Measurements from ENCODE around the gene C20orf141. TPM values are rescaled to one million over a fixed set of nuclear protein-coding genes. Genes with fewer than 3 reads are reported as not detected.
"Not testable (repeated sequence)": the region's sequence is repeated elsewhere in the genome, so short reads cannot be mapped to it uniquely, and the experiment has no call there.

The C20orf141 gene, protein sequence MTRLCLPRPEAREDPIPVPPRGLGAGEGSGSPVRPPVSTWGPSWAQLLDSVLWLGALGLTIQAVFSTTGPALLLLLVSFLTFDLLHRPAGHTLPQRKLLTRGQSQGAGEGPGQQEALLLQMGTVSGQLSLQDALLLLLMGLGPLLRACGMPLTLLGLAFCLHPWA
- total RNA-seq (2012; rRNA removed), result not detected in 2 replicates

DNA sequence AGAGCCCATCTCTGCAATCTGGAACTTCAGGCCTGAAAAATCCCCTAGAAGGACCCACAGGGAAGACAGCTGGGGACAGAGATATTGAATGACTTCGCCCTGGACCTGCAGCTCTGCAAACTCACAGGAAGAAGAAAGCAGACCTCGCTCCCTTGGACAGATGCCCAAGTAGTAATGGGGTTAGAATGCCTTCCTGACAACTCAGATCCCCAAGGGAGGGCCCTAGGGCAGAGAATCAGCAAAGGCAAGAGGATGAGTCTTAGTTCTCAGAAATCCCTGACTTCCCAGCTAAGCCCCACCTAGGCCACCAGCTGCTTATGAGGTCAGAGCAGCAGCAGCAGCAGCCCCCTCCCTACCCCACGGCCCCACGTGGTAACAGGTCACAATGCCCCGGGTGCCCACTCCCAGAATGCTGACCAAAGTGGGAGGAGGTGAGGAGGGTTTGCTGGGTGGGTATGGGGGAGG, at the start of gene C20orf141:
C20orf141 (plus strand) TSS at position 401 of the 465 bp plus-strand sequence. CDS start 198 bp downstream, outside the sequence.
- Histone ChIP-seq H3K4me3 (ENCODE audit: low read length) (no peak within 1 kb of the TSS), H3K27me3 (ENCODE audit: control insufficient read depth, insufficient read depth, low read length) (peaks cover 10% of the 10 kb centered on the region), H3K4me1 (ENCODE audit: control insufficient read depth, insufficient read depth, low read length) (peaks cover 19% of the 10 kb centered on the region), H3K9ac (ENCODE audit: low read depth, low read length) (no peak within 1 kb of the TSS), H3K9me3 (replicated peaks; ENCODE audit: low read length) (no peaks in the 10 kb centered on the region), H3K36me3 (ENCODE audit: insufficient read depth, low read length) (no peaks in the 10 kb centered on the region), H3K4me2 (ENCODE audit: low read length) (peak within 1 kb of the TSS; percentile 54)

DNA sequence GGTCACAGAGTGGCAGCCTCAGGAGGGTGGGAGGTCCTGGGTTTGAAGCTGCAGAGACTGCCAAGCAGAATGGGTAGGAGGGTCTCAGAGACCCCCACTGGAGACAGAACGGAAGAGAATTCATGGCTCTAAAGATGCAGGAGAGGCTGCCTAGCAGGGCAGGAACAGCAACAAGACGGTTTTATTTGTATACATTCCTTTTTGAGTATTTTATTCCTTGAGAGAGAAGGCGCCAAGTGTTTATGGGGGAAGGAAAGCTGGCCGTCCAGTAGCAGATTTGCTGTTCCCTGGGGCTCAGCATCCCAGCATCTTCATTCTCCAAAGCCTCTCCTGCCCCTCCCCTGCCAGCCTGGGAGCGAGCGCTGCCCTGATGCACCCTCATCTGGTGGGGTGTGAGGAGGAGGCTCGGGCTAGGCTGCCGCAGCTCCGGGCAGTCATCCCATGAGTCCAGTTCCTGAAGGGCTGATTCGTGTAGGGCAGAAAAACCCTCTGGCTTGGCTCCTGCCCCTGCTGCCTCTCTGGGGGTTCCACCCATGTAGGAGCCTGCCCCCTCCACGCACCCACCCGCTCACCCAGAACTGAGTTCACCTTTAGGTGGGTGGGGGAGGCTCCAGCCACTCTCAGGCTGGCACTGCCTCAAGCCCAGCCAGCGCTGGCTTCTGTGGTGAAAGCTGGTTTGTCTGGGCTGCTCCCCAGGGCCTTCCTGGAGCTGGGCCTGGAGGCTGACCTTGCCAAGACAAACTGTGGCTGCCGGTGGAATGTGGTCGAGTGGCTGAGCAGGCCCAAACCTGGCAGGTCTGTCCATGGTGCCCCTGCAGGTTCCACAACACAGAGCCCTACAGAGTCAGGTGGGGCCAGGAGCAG, 46.8 kb upstream of the C20orf141 start:
- H3K9me3 ChIP-seq (replicated peaks; ENCODE audit: low read length), result no peaks in the 10 kb centered on the region
- peaks cover 67% of the 10 kb centered on the region for H3K27me3 ChIP-seq (ENCODE audit: control insufficient read depth, insufficient read depth, low read length)
- H3K9ac ChIP-seq (ENCODE audit: low read depth, low read length), result no peak overlapping the region
- no peaks in the 10 kb centered on the region for H3K36me3 ChIP-seq (ENCODE audit: insufficient read depth, low read length)
- no peak overlapping the region for H3K4me3 ChIP-seq (ENCODE audit: low read length)
- H3K4me1 ChIP-seq (ENCODE audit: control insufficient read depth, insufficient read depth, low read length), result peaks cover 13% of the 10 kb centered on the region
- H3K4me2 ChIP-seq (ENCODE audit: low read length), result peak overlapping the region; percentile 32

DNA sequence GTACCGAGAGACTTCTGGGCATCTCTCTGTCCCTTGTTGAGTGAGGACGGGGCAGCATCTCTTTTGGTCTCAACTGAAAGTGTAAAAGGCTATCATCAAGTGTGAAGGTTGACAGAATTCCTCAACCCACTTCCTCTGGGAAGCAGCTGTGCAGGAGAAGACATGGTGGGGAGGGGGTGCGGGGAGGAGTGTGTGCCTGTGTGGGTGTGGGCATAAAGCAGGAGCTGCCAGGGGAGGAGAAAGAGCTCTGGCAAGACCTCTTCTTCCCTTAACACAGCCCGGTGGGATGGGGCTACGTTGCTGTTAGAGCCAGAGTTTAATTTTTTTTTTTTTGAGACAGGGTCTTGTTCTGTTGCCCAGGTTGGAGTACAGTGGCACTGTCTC, 46.2 kb upstream of the C20orf141 start:
- Histone ChIP-seq H3K9me3 (replicated peaks; ENCODE audit: low read length) (no peaks in the 10 kb centered on the region), H3K4me1 (ENCODE audit: control insufficient read depth, insufficient read depth, low read length) (peaks cover 13% of the 10 kb centered on the region), H3K4me2 (ENCODE audit: low read length) (no peak overlapping the region), H3K4me3 (ENCODE audit: low read length) (no peak overlapping the region), H3K9ac (ENCODE audit: low read depth, low read length) (no peak overlapping the region), H3K27me3 (ENCODE audit: control insufficient read depth, insufficient read depth, low read length) (peaks cover 64% of the 10 kb centered on the region), H3K36me3 (ENCODE audit: insufficient read depth, low read length) (no peaks in the 10 kb centered on the region)

DNA sequence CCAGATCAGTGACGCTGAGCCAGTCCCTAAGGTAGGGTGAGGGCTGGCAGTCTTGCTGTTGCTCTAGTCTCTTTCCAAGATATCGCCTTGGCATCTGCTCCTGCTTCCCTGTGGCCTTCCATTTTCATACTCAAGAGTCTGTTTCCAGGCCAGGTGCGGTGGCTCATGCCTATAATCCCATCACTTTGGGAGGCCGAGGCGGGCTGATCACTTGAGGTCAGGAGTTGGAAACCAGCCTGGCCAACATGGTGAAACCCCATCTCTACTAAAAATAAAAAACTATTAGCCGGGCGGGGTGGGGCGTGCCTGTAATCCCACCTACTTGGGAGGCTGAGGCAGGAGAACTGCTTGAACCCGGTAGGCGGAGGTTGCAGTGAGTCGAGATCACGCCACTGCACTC, 44.7 kb upstream of the C20orf141 start:
- H3K36me3 ChIP-seq (ENCODE audit: insufficient read depth, low read length); H3K9ac ChIP-seq (ENCODE audit: low read depth, low read length); H3K4me2 ChIP-seq (ENCODE audit: low read length); H3K4me3 ChIP-seq (ENCODE audit: low read length); H3K9me3 ChIP-seq (replicated peaks; ENCODE audit: low read length): not testable (repeated sequence)
- Histone ChIP-seq H3K27me3 (ENCODE audit: control insufficient read depth, insufficient read depth, low read length) (peaks cover 56% of the 10 kb centered on the region), H3K4me1 (ENCODE audit: control insufficient read depth, insufficient read depth, low read length) (peaks cover 13% of the 10 kb centered on the region)

DNA sequence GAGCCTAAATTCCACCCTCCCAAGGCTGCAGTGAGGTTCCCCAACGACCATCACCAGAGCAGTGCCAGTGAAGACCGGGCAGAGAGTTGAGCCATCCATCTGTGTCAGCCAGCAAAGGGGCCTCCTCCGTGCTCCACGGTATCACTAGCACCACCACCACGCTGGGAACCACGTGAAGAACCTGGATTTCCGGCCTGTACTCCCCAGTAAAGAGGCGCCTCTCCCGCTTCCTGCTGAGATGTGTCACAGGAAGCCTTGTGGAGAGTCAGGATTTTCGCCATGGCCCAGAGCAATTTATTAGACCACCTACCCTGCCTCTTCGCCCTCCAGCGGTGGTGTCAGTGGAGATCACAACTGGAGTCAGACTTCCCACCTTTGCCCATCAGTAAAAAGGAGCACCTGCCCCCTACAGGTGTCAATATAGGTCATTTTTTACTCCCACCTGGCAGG, 43.1 kb upstream of the C20orf141 start:
- H3K4me2 ChIP-seq (ENCODE audit: low read length), result no peak overlapping the region
- no peak overlapping the region for H3K9ac ChIP-seq (ENCODE audit: low read depth, low read length)
- no peaks in the 10 kb centered on the region for H3K36me3 ChIP-seq (ENCODE audit: insufficient read depth, low read length)
- H3K27me3 ChIP-seq (ENCODE audit: control insufficient read depth, insufficient read depth, low read length), result peaks cover 55% of the 10 kb centered on the region
- H3K4me3 ChIP-seq (ENCODE audit: low read length), result no peak overlapping the region
- H3K4me1 ChIP-seq (ENCODE audit: control insufficient read depth, insufficient read depth, low read length), result peaks cover 13% of the 10 kb centered on the region
- H3K9me3 ChIP-seq (replicated peaks; ENCODE audit: low read length), result no peaks in the 10 kb centered on the region

DNA sequence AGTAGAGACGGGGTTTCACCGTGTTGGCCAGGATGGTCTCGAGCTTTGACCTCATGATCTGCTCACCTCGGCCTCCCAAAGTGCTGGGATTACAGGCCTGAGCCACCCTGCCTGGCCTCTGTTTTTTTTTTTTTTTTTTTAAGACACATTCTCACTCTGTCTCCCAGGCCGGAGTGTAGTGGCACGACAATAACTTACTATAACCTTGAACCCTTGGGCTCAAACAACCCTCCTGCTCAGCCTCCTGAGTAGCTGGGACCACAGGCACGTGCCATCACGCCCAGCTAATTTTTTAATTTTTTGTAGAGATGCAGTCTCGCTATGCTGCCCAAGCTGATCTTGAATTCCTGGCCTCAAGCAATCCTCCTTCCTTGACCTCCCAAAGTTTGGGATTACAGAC, 41.0 kb upstream of the C20orf141 start:
- Histone ChIP-seq H3K27me3 (ENCODE audit: control insufficient read depth, insufficient read depth, low read length) (peaks cover 51% of the 10 kb centered on the region), H3K4me1 (ENCODE audit: control insufficient read depth, insufficient read depth, low read length) (no peaks in the 10 kb centered on the region), H3K36me3 (ENCODE audit: insufficient read depth, low read length) (no peaks in the 10 kb centered on the region), H3K9ac (ENCODE audit: low read depth, low read length) (no peak overlapping the region), H3K4me2 (ENCODE audit: low read length) (no peak overlapping the region), H3K4me3 (ENCODE audit: low read length) (no peak overlapping the region), H3K9me3 (replicated peaks; ENCODE audit: low read length) (no peaks in the 10 kb centered on the region)

DNA sequence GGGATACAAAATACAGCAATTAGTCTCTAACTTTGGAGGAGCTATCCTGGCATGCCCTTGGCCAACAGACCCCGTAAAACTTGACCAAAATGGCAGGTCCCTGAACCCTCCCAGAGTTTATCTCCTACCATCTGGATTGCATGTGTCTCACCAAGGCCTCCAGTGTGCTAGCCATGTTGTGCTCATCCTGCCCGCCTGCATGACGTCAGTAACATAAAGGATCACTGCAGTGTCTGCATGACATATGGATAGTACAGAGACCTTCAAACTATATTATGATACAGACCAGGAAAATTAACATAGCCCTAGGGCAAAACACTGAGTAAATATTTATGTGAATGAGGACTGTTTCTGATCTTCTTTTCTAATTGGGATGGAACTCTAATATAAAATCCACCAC, 39.6 kb upstream of the C20orf141 start:
- no peaks in the 10 kb centered on the region for H3K9me3 ChIP-seq (replicated peaks; ENCODE audit: low read length)
- no peaks in the 10 kb centered on the region for H3K36me3 ChIP-seq (ENCODE audit: insufficient read depth, low read length)
- H3K4me3 ChIP-seq (ENCODE audit: low read length), result no peak overlapping the region
- no peak overlapping the region for H3K9ac ChIP-seq (ENCODE audit: low read depth, low read length)
- H3K27me3 ChIP-seq (ENCODE audit: control insufficient read depth, insufficient read depth, low read length), result peaks cover 44% of the 10 kb centered on the region
- no peak overlapping the region for H3K4me2 ChIP-seq (ENCODE audit: low read length)
- no peaks in the 10 kb centered on the region for H3K4me1 ChIP-seq (ENCODE audit: control insufficient read depth, insufficient read depth, low read length)

DNA sequence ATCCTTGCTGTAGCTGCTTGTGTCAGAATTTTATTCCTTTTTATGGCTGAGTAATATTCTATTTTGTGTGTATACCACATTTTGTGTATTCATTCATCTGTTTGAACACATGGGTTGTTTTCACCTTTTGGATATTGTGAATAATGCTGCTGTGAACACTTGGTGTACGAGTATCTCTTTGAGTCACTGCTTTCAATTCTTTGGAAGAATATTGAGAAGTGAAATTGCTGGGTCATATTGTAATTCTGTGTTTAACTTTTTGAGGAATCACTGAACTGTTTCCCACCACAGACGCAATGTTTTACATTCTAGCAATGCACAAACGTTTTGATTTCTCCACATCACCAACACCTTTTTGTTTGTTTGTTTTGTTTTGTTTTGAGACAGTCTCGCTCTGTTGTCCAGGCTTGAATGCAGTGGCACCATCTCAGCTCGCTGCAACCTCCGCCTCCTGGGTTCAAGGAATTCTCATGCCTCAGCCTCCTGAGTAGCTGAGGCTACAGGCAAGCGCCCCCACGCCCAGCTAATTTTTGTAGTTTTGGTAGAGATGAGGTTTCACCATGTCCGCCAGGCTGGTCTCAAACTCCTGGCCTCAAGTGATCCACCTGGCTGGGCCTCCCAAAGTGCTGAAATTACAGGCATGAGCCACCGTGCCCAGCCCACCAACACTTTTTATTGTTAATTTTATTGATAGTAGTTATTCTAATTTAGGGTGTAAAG, 36.0 kb upstream of the C20orf141 start:
- Histone ChIP-seq H3K4me1 (ENCODE audit: control insufficient read depth, insufficient read depth, low read length) (no peaks in the 10 kb centered on the region), H3K36me3 (ENCODE audit: insufficient read depth, low read length) (no peaks in the 10 kb centered on the region), H3K9me3 (replicated peaks; ENCODE audit: low read length) (no peaks in the 10 kb centered on the region), H3K4me3 (ENCODE audit: low read length) (no peak overlapping the region), H3K4me2 (ENCODE audit: low read length) (no peak overlapping the region), H3K9ac (ENCODE audit: low read depth, low read length) (no peak overlapping the region), H3K27me3 (ENCODE audit: control insufficient read depth, insufficient read depth, low read length) (peaks cover 47% of the 10 kb centered on the region)

DNA sequence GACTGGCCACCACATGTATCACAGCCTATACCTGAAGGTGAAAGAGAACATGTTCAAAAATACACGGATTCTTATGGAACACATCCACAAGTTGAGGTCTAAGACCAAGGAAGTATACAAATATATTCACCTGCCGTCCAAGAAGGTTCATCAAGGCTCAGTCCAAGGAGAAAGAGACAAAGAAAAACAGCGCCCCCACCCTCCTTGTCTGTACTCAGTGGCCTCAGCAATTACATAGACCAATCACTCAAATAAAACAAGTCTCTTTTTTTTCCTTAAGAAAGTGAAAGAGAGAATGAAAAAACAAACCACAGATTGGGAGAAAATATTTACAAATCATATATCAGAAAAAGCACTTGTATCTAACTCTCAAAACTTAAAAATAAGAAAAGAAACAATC, 33.8 kb upstream of the C20orf141 start:
- no peak overlapping the region for H3K4me3 ChIP-seq (ENCODE audit: low read length)
- no peak overlapping the region for H3K9ac ChIP-seq (ENCODE audit: low read depth, low read length)
- H3K4me1 ChIP-seq (ENCODE audit: control insufficient read depth, insufficient read depth, low read length), result no peaks in the 10 kb centered on the region
- H3K27me3 ChIP-seq (ENCODE audit: control insufficient read depth, insufficient read depth, low read length), result peaks cover 54% of the 10 kb centered on the region
- H3K4me2 ChIP-seq (ENCODE audit: low read length), result no peak overlapping the region
- H3K36me3 ChIP-seq (ENCODE audit: insufficient read depth, low read length), result no peaks in the 10 kb centered on the region
- H3K9me3 ChIP-seq (replicated peaks; ENCODE audit: low read length), result no peaks in the 10 kb centered on the region

DNA sequence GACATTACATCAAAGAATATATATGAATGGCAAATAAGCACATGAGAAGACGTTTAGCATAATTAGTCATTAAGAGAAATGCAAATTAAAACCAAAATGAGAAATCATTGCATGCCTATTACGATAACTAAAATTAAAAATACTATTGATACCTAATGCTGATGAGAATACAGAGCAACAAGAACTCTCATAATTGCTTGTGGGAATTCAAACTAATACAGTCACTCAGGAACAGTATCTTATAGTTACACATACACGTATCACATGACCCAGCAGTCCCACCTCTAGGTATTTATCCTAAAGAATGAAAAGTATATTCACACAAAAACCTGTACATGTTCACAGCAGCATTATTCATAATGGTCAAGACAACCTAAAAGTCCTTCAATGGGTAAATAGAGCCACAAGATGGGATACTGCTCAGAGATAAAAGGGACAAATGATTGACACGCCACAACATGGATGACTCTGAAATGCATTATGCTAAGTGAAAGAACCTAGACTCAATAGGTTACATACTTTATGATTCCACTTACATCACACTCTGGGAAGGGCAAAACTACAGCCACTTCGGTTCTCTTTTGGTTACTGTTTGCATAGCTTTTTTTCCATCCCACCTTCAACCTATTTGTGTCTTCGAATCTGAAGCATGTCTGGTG, 30.8 kb upstream of the C20orf141 start:
- no peak overlapping the region for H3K9ac ChIP-seq (ENCODE audit: low read depth, low read length)
- peaks cover 62% of the 10 kb centered on the region for H3K27me3 ChIP-seq (ENCODE audit: control insufficient read depth, insufficient read depth, low read length)
- no peaks in the 10 kb centered on the region for H3K36me3 ChIP-seq (ENCODE audit: insufficient read depth, low read length)
- H3K4me1 ChIP-seq (ENCODE audit: control insufficient read depth, insufficient read depth, low read length), result no peaks in the 10 kb centered on the region
- no peaks in the 10 kb centered on the region for H3K9me3 ChIP-seq (replicated peaks; ENCODE audit: low read length)
- H3K4me3 ChIP-seq (ENCODE audit: low read length), result no peak overlapping the region
- H3K4me2 ChIP-seq (ENCODE audit: low read length), result no peak overlapping the region

DNA sequence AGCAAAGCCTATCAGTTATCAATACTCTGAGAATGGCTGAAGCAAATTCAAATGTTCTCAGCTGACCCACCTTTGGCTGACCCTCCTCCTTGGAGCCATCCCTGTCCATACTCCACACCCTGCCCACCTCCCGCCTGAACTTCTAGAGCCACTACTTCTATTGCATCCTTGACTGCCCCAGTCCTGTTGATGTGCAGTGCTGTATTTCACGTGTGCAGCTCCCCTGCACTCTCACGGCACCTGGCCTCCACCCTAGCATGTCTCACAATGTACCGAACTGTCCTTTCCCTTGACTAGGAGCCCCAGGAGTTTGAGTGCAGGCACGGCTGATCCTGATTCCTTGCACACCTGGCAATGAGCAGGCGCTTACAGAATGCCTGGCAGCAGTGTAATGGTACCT, 21.3 kb upstream of the C20orf141 start:
- Histone ChIP-seq H3K27me3 (ENCODE audit: control insufficient read depth, insufficient read depth, low read length) (peaks cover 77% of the 10 kb centered on the region), H3K36me3 (ENCODE audit: insufficient read depth, low read length) (no peaks in the 10 kb centered on the region)

More for the DNA sequence above, 21.3 kb upstream of the C20orf141 start:
- Histone ChIP-seq H3K4me1 (ENCODE audit: control insufficient read depth, insufficient read depth, low read length) (no peaks in the 10 kb centered on the region), H3K9ac (ENCODE audit: low read depth, low read length) (no peak overlapping the region), H3K9me3 (replicated peaks; ENCODE audit: low read length) (no peaks in the 10 kb centered on the region), H3K4me2 (ENCODE audit: low read length) (no peak overlapping the region), H3K4me3 (ENCODE audit: low read length) (no peak overlapping the region)

Data from skeletal muscle satellite cell (primary cell).